Uterus (tissue), 4 donors: ENCODE data around the gene PEA15. TPM values are rescaled to one million over a fixed set of nuclear protein-coding genes. Genes with fewer than 3 reads are reported as not detected.
A peak's percentile ranks its signal among the peaks of the same experiment; 100 is the strongest.

Source experiments
- DNase-seq, 2 donors: peaks; one replicate each; pipeline ENCODE4 v3.0.0-alpha.2; 2019 to 2020
- H3K27ac ChIP-seq, 2 donors: fragments of 200-600 bp; sonication (generic); 1 replicate in 1 of 2; 2 replicates in 1 of 2; pipeline ENCODE4 v1.5.1; 2016 to 2018
- H3K27me3 ChIP-seq, 2 donors: fragments of 200-600 bp; sonication (generic); one replicate each; pipeline ENCODE4 v1.5.1; 2018 to 2019; ENCODE audit warnings: control low read depth in 1 of 2
- H3K36me3 ChIP-seq, 2 donors: fragments of 200-600 bp; sonication (generic); one replicate each; pipeline ENCODE4 v1.5.1; 2019; ENCODE audit warnings: control low read depth in 1 of 2
- H3K4me1 ChIP-seq, 2 donors: fragments of 200-600 bp; sonication (generic); one replicate each; pipeline ENCODE4 v1.5.1; 2018 to 2019; ENCODE audit warnings: control low read depth in 1 of 2
- H3K4me3 ChIP-seq, 2 donors: fragments of 200-600 bp; sonication (generic); 1 replicate in 1 of 2; 2 replicates in 1 of 2; pipeline ENCODE4 v1.5.1; 2018 to 2019; ENCODE audit warnings: mild to moderate bottlenecking in 1 of 2
- H3K9me3 ChIP-seq, 2 donors: fragments of 200-600 bp; sonication (generic); one replicate each; pipeline ENCODE4 v1.5.1; 2019; ENCODE audit warnings: control low read depth in 1 of 2
- POLR2A ChIP-seq, 2 donors: fragments of 450-650 bp; IDR thresholded peaks; one replicate each; pipeline ENCODE4 v1.6.1; 2016; ENCODE audit warnings: antibody characterized with exemption in 2 of 2, mild to moderate bottlenecking in 1 of 2, moderate library complexity in 1 of 2
- intact Hi-C: fragments of 100-400 bp; cut with DNase I; formaldehyde crosslinking; loops from one replicate; pipeline ENCODE4 v1.15.1; 2023; ENCODE audit warnings: low total_unique reads
- total RNA-seq, 4 donors: library from RNA; depleted of rRNA in 3 of 4; stranded (reverse); fragments of >200 nt in 3 of 4; gene quantifications; one replicate each; pipeline versions ENCODE4 v1.1.0 to v1.2.4, GENCODE V29; 2014 to 2023
- TF ChIP-seq, protein P1 (sequence below), 4 experiments: fragments of 200-600 bp in 2 of 4; fragments of 450-650 bp in 2 of 4; sonication (generic) in 2 of 4; IDR thresholded peaks; one replicate each; pipeline ENCODE4 v1.5.1; 2016 to 2019; ENCODE audit warnings: antibody characterized with exemption in 4 of 4, mild to moderate bottlenecking in 2 of 4, moderate library complexity in 1 of 4
- donor health status: DM: yes; HTN: yes; CAD: no.

The PEA15 gene
- total RNA-seq, 4 donors from 2014 or later = 52.1 to 147 (median 81.7) TPM

DNA sequence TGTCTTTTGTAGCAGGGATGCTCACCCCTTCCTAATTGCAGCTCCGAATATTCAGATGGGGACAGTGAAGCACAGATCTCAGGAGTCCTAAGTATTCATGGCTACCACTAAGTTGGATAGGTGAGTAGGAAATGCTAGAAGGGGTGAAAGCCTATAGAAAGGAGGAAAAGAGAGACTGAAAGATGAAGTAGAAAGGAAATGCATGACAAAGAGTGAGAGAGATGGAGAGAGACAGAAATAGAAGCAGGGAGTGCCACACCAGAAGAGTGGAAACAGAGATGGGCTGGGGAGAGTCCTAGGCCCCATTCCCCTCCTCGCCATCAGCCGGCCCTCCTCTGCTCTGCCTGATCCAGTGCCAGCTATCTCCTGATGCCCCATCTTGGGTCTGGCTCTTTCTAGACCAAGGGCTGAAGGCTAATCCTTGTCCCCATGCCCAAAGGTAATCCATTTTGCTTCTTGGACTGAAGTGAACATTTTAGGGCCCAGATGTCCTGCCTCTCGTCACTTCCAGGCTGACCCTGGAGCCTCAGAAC is 2.0 kb downstream of the PEA15 start:
- H3K27me3 ChIP-seq = no peaks in the 10 kb centered on the region
- H3K4me1 ChIP-seq = peaks cover 0 to 5% of the 10 kb centered on the region in 2 donors

DNA sequence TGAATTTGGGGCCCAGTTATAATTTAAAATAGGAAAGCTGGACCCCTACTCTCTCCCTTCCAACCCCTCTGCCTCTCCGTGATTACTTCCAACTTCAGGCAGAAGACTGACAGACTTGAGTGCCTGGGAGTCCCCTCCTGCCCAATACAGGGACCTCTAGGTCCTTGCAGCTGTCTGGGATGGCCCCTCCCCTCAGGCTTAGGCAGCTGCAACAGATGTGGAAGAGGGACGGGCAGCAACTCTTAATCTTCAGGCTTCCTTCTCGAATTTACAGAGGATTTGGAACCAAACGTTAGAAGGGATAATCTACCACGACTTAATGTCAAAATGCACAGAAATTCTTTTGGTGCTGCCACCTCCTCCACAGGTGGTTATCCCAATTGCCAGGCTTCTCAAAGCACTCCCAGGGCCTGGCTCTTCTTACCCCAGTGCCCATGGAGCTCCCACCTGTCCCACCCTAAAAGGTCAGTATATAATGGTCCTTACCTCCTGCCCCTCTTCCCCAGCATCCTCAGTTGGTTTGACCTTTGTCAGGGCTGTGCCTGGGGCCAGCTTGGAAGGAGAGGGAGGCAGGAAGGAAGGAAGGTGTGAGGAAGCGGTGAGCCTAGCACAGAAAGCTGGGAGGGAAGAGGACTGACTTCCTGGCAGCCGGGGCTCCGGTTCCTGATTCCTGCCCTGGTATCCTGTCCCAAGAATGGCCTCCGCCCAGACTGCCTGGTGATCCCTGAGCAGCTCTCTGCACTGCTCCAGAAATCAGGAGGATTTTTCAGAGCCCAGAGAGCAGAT is 2.8 kb downstream of the PEA15 start:
- Histone ChIP-seq H3K27ac (peak overlapping the region; percentile 5 to 77), H3K36me3 (no peaks in the 10 kb centered on the region), H3K4me1 (peaks cover 0 to 5% of the 10 kb centered on the region in 2 donors), H3K27me3 (no peaks in the 10 kb centered on the region), H3K9me3 (no peaks in the 10 kb centered on the region), H3K4me3 (no peak overlapping the region)
- intact Hi-C loops = loop anchor here (10.0 kb wide), 1 partner anchor 1007 kb away; the partner anchor contains the start of gene FCER1G
- DNase-seq = no peak
- no peak for TF ChIP-seq POLR2A (IDR thresholded peaks at IDR 0.05)
- TF ChIP-seq, protein P1, sequence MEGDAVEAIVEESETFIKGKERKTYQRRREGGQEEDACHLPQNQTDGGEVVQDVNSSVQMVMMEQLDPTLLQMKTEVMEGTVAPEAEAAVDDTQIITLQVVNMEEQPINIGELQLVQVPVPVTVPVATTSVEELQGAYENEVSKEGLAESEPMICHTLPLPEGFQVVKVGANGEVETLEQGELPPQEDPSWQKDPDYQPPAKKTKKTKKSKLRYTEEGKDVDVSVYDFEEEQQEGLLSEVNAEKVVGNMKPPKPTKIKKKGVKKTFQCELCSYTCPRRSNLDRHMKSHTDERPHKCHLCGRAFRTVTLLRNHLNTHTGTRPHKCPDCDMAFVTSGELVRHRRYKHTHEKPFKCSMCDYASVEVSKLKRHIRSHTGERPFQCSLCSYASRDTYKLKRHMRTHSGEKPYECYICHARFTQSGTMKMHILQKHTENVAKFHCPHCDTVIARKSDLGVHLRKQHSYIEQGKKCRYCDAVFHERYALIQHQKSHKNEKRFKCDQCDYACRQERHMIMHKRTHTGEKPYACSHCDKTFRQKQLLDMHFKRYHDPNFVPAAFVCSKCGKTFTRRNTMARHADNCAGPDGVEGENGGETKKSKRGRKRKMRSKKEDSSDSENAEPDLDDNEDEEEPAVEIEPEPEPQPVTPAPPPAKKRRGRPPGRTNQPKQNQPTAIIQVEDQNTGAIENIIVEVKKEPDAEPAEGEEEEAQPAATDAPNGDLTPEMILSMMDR (IDR thresholded peaks at IDR 0.05) = no peak

More for the DNA sequence above, 2.0 kb downstream of the PEA15 start:
- no peak for TF ChIP-seq POLR2A (IDR thresholded peaks at IDR 0.05)
- TF ChIP-seq, protein P1 (IDR thresholded peaks at IDR 0.05) = no peak
- intact Hi-C loops = loop anchor here (10.0 kb wide), 1 partner anchor 1008 kb away; the partner anchor contains the start of gene FCER1G
- no peak for DNase-seq
- Histone ChIP-seq H3K9me3 (no peaks in the 10 kb centered on the region), H3K4me3 (no peak overlapping the region), H3K27ac (peak overlapping the region; percentile 77 to 89), H3K36me3 (no peaks in the 10 kb centered on the region)

DNA sequence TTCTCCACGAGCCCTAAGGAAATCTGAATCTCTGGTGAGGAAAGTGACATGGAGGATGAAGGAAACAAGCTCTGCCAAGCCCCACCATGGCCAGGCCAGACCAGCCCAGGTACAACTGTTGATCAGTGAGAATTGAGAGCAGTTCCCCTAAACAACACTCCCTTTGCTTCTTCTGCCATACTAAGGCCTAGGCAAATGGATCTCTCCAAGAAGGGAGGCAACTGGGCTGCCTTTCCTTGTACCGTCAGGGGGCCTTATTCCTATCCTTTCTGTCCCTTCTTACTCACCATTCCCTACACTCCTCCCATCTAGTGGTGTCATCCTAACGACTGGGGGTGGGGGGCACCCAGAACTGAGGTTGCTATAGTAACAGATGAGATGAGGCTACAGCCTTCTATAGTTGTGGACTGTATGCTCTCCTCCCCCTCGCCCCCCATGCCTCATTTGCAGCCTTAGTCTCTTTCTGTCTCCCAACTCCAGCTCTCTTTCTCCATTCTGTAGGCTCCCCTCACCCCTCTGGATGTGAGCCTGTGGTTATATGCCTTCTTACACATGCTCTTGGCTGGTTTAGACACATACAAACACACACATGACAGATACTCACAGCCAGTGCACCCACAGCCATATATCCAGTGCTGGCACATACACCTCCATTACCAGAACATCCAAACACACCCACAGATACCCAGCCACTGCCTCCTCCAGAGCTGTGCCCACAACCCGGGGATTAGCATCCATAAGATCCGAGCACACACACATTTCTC is 3.6 kb downstream of the PEA15 start:
- peak overlapping the region; percentile 5 to 77 for H3K27ac ChIP-seq
- no peaks in the 10 kb centered on the region for H3K27me3 ChIP-seq
- no peaks in the 10 kb centered on the region for H3K9me3 ChIP-seq
- DNase-seq = no peak
- TF ChIP-seq, protein P1 (IDR thresholded peaks at IDR 0.05) = no peak
- no peak for TF ChIP-seq POLR2A (IDR thresholded peaks at IDR 0.05)
- no peaks in the 10 kb centered on the region for H3K36me3 ChIP-seq
- no peak overlapping the region for H3K4me3 ChIP-seq
- peaks cover 0 to 5% of the 10 kb centered on the region in 2 donors for H3K4me1 ChIP-seq
- intact Hi-C loops = loop anchor here (10.0 kb wide), 1 partner anchor 1006 kb away; the partner anchor contains the start of gene FCER1G

DNA sequence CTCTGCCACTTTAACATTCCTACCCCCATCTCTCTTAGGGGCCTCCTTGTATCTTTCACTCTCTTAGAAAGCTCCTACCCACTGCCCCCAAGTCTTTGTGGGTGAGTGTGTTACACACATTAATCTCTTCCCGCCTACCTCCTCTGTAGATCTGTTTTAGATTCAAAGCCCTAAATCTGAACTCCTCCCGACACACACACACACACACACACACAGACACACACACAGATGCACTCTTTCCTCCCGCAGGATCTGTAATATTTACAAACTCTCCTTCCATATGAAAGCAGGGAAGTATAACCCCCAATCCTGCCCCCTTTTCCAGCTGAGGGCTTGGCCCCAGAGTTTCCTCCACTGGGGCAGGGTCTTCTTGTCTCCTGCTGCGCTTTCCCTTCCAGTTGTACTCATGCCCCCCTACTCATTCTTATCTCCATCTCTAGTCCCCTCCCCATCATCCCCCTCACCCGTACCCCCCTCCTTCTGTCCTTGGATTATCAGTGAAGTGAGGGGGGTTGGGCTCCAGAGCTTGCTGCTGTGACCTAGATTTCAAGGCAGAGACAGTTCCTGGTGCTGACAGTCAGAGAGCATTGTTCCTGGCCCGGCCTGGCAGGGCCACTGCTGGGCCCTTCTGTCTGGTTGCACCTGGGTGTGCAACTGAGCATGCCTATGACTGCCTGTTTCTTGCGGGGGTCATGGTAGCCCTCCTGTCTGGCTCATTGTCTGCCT is 4.3 kb downstream of the PEA15 start:
- H3K4me1 ChIP-seq = peaks cover 0 to 5% of the 10 kb centered on the region in 2 donors

More for the DNA sequence above, 4.3 kb downstream of the PEA15 start:
- no peaks in the 10 kb centered on the region for H3K36me3 ChIP-seq
- H3K4me3 ChIP-seq = no peak overlapping the region
- no peaks in the 10 kb centered on the region for H3K27me3 ChIP-seq
- DNase-seq = no peak
- intact Hi-C loops = loop anchor here (10.0 kb wide), 1 partner anchor 1005 kb away; the partner anchor contains the start of gene FCER1G
- peak overlapping the region; percentile 5 to 77 for H3K27ac ChIP-seq
- TF ChIP-seq, protein P1 (IDR thresholded peaks at IDR 0.05) = no peak
- no peak for TF ChIP-seq POLR2A (IDR thresholded peaks at IDR 0.05)
- no peaks in the 10 kb centered on the region for H3K9me3 ChIP-seq
